Measurements from ENCODE around the gene SEL1L. TPM values are rescaled to one million over a fixed set of nuclear protein-coding genes. Genes with fewer than 3 reads are reported as not detected.
"Not testable (repeated sequence)": the region's sequence is repeated elsewhere in the genome, so short reads cannot be mapped to it uniquely, and the experiment has no call there.

The SEL1L gene
- total RNA-seq, 4 donors from 2014 or later, result 19.0 to 38.3 (median 28.7) TPM

- Histone ChIP-seq H3K27ac (no peak overlapping the region), H3K36me3 (no peaks in the 10 kb centered on the region)
- TF ChIP-seq POLR2A (IDR thresholded peaks at IDR 0.05) (no peak), CTCF (IDR thresholded peaks at IDR 0.05) (no peak)
Observed at GRCh38 chr14:81466854-81467253, 66.8 kb downstream of the SEL1L start.

GRCh38 chr14:81465507-81466228 is 68.0 kb downstream of the SEL1L start:
- no peak for TF ChIP-seq CTCF (IDR thresholded peaks at IDR 0.05)
- no peak for TF ChIP-seq POLR2A (IDR thresholded peaks at IDR 0.05)
- no peaks in the 10 kb centered on the region for H3K27me3 ChIP-seq
- H3K36me3 ChIP-seq, result no peaks in the 10 kb centered on the region
- peaks cover 0 to 21% (median 0%) of the 10 kb centered on the region in 3 donors for H3K4me1 ChIP-seq
- intact Hi-C loops (cut with DNase I), result loop anchor here (5.0 kb wide), 2 partner anchors 198 to 468 kb away; no protein-coding TSS in a partner anchor
- WGBS, 2 donors, result 67 to 77% methylated on average over 7 to 11 of the region's 13 CpGs
- H3K27ac ChIP-seq, result no peak overlapping the region
- DNase-seq, result no peak
- no peak overlapping the region for H3K4me3 ChIP-seq
- H3K9me3 ChIP-seq, result no peaks in the 10 kb centered on the region

More at GRCh38 chr14:81466854-81467253, 66.8 kb downstream of the SEL1L start:
- H3K27me3 ChIP-seq, result no peaks in the 10 kb centered on the region
- intact Hi-C loops (cut with DNase I), result loop anchor here (5.0 kb wide), 2 partner anchors 200 to 470 kb away; no protein-coding TSS in a partner anchor
- no peak overlapping the region for H3K4me3 ChIP-seq
- WGBS, 2 donors, result 82 to 90% methylated on average over 5 of the region's 5 CpGs
- no peak for DNase-seq
- peaks cover 0 to 21% (median 0%) of the 10 kb centered on the region in 3 donors for H3K4me1 ChIP-seq
- no peaks in the 10 kb centered on the region for H3K9me3 ChIP-seq

- H3K4me3 ChIP-seq, result peak overlapping the region in 3 of 4 donors; percentile 40 to 59 (median 44)
- intact Hi-C loops (cut with DNase I), result loop anchor here (5.0 kb wide), 2 partner anchors 198 to 468 kb away; no protein-coding TSS in a partner anchor
- WGBS, 2 donors, result 35 to 41% methylated on average over 11 of the region's 11 CpGs
- H3K27me3 ChIP-seq, H3K36me3 ChIP-seq, H3K9me3 ChIP-seq, DNase-seq: not testable (repeated sequence)
- peaks cover 0 to 21% (median 0%) of the 10 kb centered on the region in 3 donors for H3K4me1 ChIP-seq
- peak overlapping the region in 1 of 4 donors; percentile 68 for H3K27ac ChIP-seq
Observed at GRCh38 chr14:81465003-81465392, 68.7 kb downstream of the SEL1L start.

GRCh38 chr14:81464253-81465002 is 69.2 kb downstream of the SEL1L start:
- no peak for DNase-seq
- WGBS, 2 donors, result 15 to 20% methylated on average over 15 of the region's 15 CpGs
- intact Hi-C loops (cut with DNase I), result loop anchor here (5.0 kb wide), 2 partner anchors 197 to 467 kb away; no protein-coding TSS in a partner anchor

GRCh38 chr14:81462356-81462755 is 71.3 kb downstream of the SEL1L start:
- H3K36me3 ChIP-seq; H3K27ac ChIP-seq; intact Hi-C loops (cut with DNase I); DNase-seq; H3K27me3 ChIP-seq; H3K4me3 ChIP-seq; H3K9me3 ChIP-seq: not testable (repeated sequence)
- WGBS, 2 donors, result 94% methylated on average over 3 of the region's 30 CpGs; no CpG with 5 or more reads in 1 of the 2 donors
- peaks cover 0 to 22% (median 0%) of the 10 kb centered on the region in 3 donors for H3K4me1 ChIP-seq

More at GRCh38 chr14:81464253-81465002, 69.2 kb downstream of the SEL1L start:
- H3K9me3 ChIP-seq, result no peaks in the 10 kb centered on the region
- H3K4me1 ChIP-seq, result peaks cover 0 to 24% (median 0%) of the 10 kb centered on the region in 3 donors
- peak overlapping the region in 2 of 4 donors; percentile 59 to 68 for H3K27ac ChIP-seq
- TF ChIP-seq CTCF (IDR thresholded peaks at IDR 0.05) (peak; percentile 89 to 95 (median 90)), POLR2A (IDR thresholded peaks at IDR 0.05) (no peak)
- no peaks in the 10 kb centered on the region for H3K36me3 ChIP-seq
- H3K4me3 ChIP-seq, result peak overlapping the region in 3 of 4 donors; percentile 40 to 59 (median 44)
- no peaks in the 10 kb centered on the region for H3K27me3 ChIP-seq

- no peaks in the 10 kb centered on the region for H3K36me3 ChIP-seq
- intact Hi-C loops (cut with DNase I), result no loop called here
- no peak for DNase-seq
- no peaks in the 10 kb centered on the region for H3K9me3 ChIP-seq
- no peak overlapping the region for H3K4me3 ChIP-seq
- no peak for TF ChIP-seq POLR2A (IDR thresholded peaks at IDR 0.05)
- no peak for TF ChIP-seq CTCF (IDR thresholded peaks at IDR 0.05)
- H3K4me1 ChIP-seq, result peaks cover 0 to 12% (median 0%) of the 10 kb centered on the region in 3 donors
- H3K27ac ChIP-seq, result no peak overlapping the region
- 82 to 85% methylated on average over 3 of the region's 4 CpGs for WGBS, 2 donors
- no peaks in the 10 kb centered on the region for H3K27me3 ChIP-seq
Observed at GRCh38 chr14:81459912-81460311, 73.7 kb downstream of the SEL1L start.
